CD4-positive, alpha-beta T cell (primary cell): Measurements from ENCODE around the gene CENPQ. TPM values are rescaled to one million over a fixed set of nuclear protein-coding genes. Genes with fewer than 3 reads are reported as not detected.
A peak's percentile ranks its signal among the peaks of the same experiment; 100 is the strongest.

ENCODE experiments used
- ATAC-seq: fragments of 200-7000 bp; cut with Tn5 transposase; one replicate; pipeline ENCODE4 v1.10.0; 2022; ENCODE audit warnings: mild to moderate bottlenecking; ENCODE audit not compliant: poor library complexity
- CTCF ChIA-PET: fragments of 350-600 bp; sonication (Branson Sonifier 250); formaldehyde crosslinking; loops from one replicate; lab custom pipeline; 2021; ENCODE audit warnings: antibody characterized with exemption, inconsistent platforms; lab: Charles Lee
- POLR2A ChIA-PET: fragments of 350-600 bp; sonication (Branson Sonifier 250); formaldehyde crosslinking; loops from one replicate; lab custom pipeline; 2021; ENCODE audit warnings: antibody characterized with exemption, inconsistent platforms; lab: Charles Lee
- DNase-seq, 14 experiments: peaks; one replicate each; pipeline ENCODE4 v3.0.0-alpha.2; 2013 to 2020; ENCODE audit warnings: mixed read lengths in 2 of 14
- H3K27ac ChIP-seq, 2 donors: one replicate each; pipeline versions ENCODE4 v1.5.1 to v1.7.0; 2013; ENCODE audit warnings: low read length in 2 of 2, low read depth in 1 of 2, mild to moderate bottlenecking in 1 of 2
- H3K27me3 ChIP-seq, 2 experiments: 1 replicate in 1 of 2; 2 replicates in 1 of 2; pipeline versions ENCODE4 v1.6.1 to v1.7.0; 2013; ENCODE audit warnings: low read length in 2 of 2, control low read depth in 1 of 2, mild to moderate bottlenecking in 1 of 2, moderate library complexity in 1 of 2; ENCODE audit not compliant: insufficient read depth in 2 of 2, control insufficient read depth in 1 of 2
- H3K36me3 ChIP-seq: one replicate; pipeline ENCODE4 v1.6.1; 2013; ENCODE audit warnings: low read length, control low read depth; ENCODE audit not compliant: insufficient read depth
- H3K4me1 ChIP-seq: one replicate; pipeline ENCODE4 v1.6.1; 2013; ENCODE audit warnings: low read length, control low read depth; ENCODE audit not compliant: insufficient read depth
- H3K4me3 ChIP-seq: one replicate; pipeline ENCODE4 v1.5.1; 2013; ENCODE audit warnings: mild to moderate bottlenecking, low read length, moderate library complexity
- H3K9me3 ChIP-seq, 2 experiments: 1 replicate in 1 of 2; 2 replicates in 1 of 2; pipeline versions ENCODE4 v1.6.1 to v1.7.0; 2013; ENCODE audit warnings: low read length in 2 of 2, mild to moderate bottlenecking in 2 of 2, control low read depth in 1 of 2, moderate library complexity in 1 of 2; ENCODE audit not compliant: control insufficient read depth in 1 of 2, insufficient read depth in 1 of 2
- H3K27ac Mint-ChIP-seq: one replicate; pipeline ENCODE4 v1.8.0; 2020; ENCODE audit warnings: mixed read lengths
- H3K27me3 Mint-ChIP-seq: one replicate; pipeline ENCODE4 v1.8.0; 2021; ENCODE audit warnings: mixed read lengths
- H3K36me3 Mint-ChIP-seq: one replicate; pipeline ENCODE4 v1.8.0; 2021; ENCODE audit warnings: low read depth, mixed read lengths
- H3K4me1 Mint-ChIP-seq: one replicate; pipeline ENCODE4 v1.8.0; 2021; ENCODE audit warnings: low read depth, mixed read lengths
- H3K4me3 Mint-ChIP-seq: one replicate; pipeline ENCODE4 v1.8.0; 2020; ENCODE audit warnings: mild to moderate bottlenecking, mixed read lengths
- H3K9me3 Mint-ChIP-seq: one replicate; pipeline ENCODE4 v1.8.0; 2020; ENCODE audit warnings: mixed read lengths
- intact Hi-C, 2 experiments: fragments of 100-400 bp; cut with DNase I in 1 of 2; cut with micrococcal nuclease in 1 of 2; formaldehyde crosslinking; loops; one replicate each; pipeline versions ENCODE4 v1.15.1 to v1.9.0; 2023 to 2025; cut with DNase I, micrococcal nuclease
- total RNA-seq, 174 experiments: library from RNA in 2 of 174; stranded (reverse) in 2 of 174; gene quantifications; one replicate each; pipeline ENCODE4 v1.2.3 and lab custom pipeline; 2021 to 2026
- TF ChIP-seq, protein P1 (sequence below): fragments of 200-600 bp; IDR thresholded peaks from one replicate; pipeline ENCODE4 v1.8.0; 2022; ENCODE audit warnings: antibody characterized with exemption, mild to moderate bottlenecking

The CENPQ gene
- total RNA-seq, 2 experiments from 2014 or later = 0.14 to 0.30 TPM

DNA sequence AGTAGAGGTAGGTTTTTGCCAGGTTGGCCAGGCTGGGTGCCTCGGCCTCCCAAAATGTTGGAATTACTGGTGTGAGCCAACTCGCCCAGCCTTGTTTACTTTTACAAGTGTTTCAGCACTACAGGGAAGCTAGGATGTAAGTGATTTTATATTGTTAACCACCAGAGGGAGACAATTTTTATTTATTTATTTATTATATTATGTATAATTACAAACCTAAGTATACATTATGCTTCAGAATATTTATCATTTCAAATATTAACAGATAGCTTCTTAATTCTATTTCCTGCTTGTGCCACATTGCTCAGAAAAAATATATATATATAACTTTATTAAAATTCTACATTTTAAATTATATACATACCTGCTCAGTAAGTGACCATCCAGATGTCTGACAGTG, 9.9 kb upstream of the CENPQ start:
- ChIA-PET CTCF (interaction anchor here (0.7 kb wide), 2 partner anchors 811 to 1666 kb away, joined by 4 to 6 read pairs; no protein-coding TSS in a partner anchor), POLR2A (no interaction called here)
- Mint-ChIP-seq H3K36me3 (peaks cover 75% of the 10 kb centered on the region), H3K9me3 (no peaks in the 10 kb centered on the region), H3K27me3 (no peaks in the 10 kb centered on the region), H3K4me3 (no peak overlapping the region), H3K27ac (no peak overlapping the region), H3K4me1 (peaks cover 15% of the 10 kb centered on the region)
- intact Hi-C loops = no loop called here
- no peak overlapping the region for H3K27ac ChIP-seq
- no peaks in the 10 kb centered on the region for H3K9me3 ChIP-seq
- TF ChIP-seq, protein P1, sequence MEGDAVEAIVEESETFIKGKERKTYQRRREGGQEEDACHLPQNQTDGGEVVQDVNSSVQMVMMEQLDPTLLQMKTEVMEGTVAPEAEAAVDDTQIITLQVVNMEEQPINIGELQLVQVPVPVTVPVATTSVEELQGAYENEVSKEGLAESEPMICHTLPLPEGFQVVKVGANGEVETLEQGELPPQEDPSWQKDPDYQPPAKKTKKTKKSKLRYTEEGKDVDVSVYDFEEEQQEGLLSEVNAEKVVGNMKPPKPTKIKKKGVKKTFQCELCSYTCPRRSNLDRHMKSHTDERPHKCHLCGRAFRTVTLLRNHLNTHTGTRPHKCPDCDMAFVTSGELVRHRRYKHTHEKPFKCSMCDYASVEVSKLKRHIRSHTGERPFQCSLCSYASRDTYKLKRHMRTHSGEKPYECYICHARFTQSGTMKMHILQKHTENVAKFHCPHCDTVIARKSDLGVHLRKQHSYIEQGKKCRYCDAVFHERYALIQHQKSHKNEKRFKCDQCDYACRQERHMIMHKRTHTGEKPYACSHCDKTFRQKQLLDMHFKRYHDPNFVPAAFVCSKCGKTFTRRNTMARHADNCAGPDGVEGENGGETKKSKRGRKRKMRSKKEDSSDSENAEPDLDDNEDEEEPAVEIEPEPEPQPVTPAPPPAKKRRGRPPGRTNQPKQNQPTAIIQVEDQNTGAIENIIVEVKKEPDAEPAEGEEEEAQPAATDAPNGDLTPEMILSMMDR = peak; percentile 42
- peaks cover 24% of the 10 kb centered on the region for H3K36me3 ChIP-seq
- no peak overlapping the region for H3K4me3 ChIP-seq
- H3K4me1 ChIP-seq = no peaks in the 10 kb centered on the region
- DNase-seq = no peak
- no peak for ATAC-seq
- H3K27me3 ChIP-seq = no peaks in the 10 kb centered on the region

DNA sequence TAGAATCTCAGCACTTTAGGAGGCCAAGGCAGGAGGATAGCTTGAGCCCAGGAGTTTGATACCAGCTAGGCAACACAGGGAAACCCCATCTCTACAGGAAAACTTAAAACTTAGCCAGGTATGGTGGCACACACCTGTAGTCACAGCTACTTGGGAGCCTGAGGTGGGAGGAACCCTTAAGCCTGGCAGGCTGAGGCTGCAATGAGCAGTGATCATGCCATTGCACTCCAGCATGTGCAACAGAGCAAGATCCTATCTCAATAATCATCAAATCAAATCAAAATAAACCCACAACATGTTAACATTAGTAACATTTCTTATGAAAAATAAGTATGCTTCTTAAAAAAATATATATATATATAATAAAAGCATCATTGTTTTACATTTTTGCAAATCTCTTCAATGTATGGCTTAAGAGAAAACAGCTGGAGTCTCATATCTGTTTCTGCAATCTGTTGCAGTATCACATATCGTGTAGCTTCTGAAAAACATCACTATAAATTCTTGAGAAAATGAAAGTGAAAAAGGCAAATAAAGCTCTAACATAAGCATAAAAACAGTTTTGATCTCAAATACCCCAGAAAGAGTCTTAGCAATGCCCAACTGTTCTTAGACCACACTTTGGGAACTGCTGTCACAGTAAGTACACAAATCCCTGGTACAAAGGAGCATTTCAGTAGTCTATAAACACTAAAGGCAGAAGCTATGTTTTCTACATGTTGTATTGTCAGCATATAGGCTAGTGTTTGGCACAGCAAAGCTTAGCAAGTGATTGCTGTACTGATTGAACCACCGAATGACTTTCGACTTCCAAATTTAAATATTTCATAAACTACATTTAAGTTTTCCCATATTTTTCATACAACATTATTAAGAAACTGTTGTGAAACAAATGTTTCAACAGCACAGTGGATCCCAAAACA, 8.1 kb upstream of the CENPQ start:
- ChIA-PET POLR2A (no interaction called here), CTCF (no interaction called here)
- no peaks in the 10 kb centered on the region for H3K4me1 ChIP-seq
- Mint-ChIP-seq H3K27ac (no peak overlapping the region), H3K36me3 (peaks cover 71% of the 10 kb centered on the region), H3K4me3 (no peak overlapping the region), H3K27me3 (no peaks in the 10 kb centered on the region), H3K9me3 (no peaks in the 10 kb centered on the region), H3K4me1 (peaks cover 27% of the 10 kb centered on the region)
- peak overlapping the region in 1 of 2 donors; percentile 29 for H3K27ac ChIP-seq
- intact Hi-C loops = no loop called here
- peaks cover 28% of the 10 kb centered on the region for H3K36me3 ChIP-seq
- ATAC-seq (no peak), DNase-seq (no peak)
- H3K27me3 ChIP-seq = no peaks in the 10 kb centered on the region
- no peak overlapping the region for H3K4me3 ChIP-seq
- H3K9me3 ChIP-seq = no peaks in the 10 kb centered on the region
- TF ChIP-seq, protein P1 = no peak

DNA sequence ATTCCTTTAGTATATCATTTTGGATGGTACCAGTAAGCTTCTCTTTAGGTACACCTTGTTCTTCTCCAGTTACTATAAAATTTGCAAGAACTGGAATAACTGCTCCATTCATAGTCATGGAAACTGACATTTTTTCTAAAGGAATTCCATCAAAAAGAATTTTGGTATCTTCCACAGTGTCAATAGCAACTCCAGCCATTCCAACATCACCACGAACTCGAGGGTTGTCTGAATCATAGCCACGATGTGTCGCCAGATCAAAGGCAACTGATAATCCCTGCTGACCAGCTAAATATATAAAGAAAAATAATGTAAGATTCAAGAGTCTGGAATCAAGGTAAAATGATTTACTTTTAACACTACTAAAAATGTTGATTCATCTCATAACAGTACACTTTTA, 5.4 kb upstream of the CENPQ start:
- H3K4me3 Mint-ChIP-seq = no peak overlapping the region
- Histone ChIP-seq H3K27me3 (no peaks in the 10 kb centered on the region), H3K27ac (no peak overlapping the region), H3K36me3 (peaks cover 22% of the 10 kb centered on the region), H3K9me3 (no peaks in the 10 kb centered on the region), H3K4me1 (peaks cover 15% of the 10 kb centered on the region), H3K4me3 (no peak overlapping the region)
- no peaks in the 10 kb centered on the region for H3K9me3 Mint-ChIP-seq
- peaks cover 49% of the 10 kb centered on the region for H3K4me1 Mint-ChIP-seq
- ChIA-PET CTCF (interaction anchor here (1.1 kb wide), 1 partner anchor 74 kb away, joined by 3 read pairs; no protein-coding TSS in a partner anchor), POLR2A (no interaction called here)
- no peaks in the 10 kb centered on the region for H3K27me3 Mint-ChIP-seq
- intact Hi-C loops = no loop called here
- no peak overlapping the region for H3K27ac Mint-ChIP-seq
- DNase-seq (no peak), ATAC-seq (no peak)
- peaks cover 60% of the 10 kb centered on the region for H3K36me3 Mint-ChIP-seq
- TF ChIP-seq, protein P1 = no peak
